UCSD-AML1 (cell line): ENCODE measurements around the gene USP2.

Experiments
- DNase-seq: peaks from one replicate; lab custom pipeline; 2025; ENCODE audit not compliant: unreplicated experiment; lab: John Stamatoyannopoulos, UW

USP2 gene

DNA sequence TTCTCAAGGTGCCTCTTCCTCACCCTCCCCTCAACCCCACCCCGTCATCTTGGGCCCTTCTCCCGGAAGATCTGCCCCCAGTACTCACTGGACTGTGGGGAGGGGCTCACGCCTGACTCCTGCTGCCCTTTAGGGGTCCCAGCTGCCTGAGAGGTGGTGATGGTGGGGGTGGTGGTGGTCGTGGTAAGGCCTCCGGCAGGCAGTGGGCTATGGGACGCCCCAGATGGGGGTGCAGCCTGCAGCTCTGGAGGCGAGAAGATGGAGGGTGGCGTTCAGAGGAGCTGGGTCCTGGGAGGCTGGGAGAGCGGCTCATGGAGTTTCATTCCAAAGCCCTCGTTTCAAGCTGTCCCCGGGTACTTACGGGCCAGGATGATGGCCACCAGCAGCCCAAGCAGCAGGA is 35.8 kb downstream of the USP2 start:
- DNase-seq, result no peak

DNA sequence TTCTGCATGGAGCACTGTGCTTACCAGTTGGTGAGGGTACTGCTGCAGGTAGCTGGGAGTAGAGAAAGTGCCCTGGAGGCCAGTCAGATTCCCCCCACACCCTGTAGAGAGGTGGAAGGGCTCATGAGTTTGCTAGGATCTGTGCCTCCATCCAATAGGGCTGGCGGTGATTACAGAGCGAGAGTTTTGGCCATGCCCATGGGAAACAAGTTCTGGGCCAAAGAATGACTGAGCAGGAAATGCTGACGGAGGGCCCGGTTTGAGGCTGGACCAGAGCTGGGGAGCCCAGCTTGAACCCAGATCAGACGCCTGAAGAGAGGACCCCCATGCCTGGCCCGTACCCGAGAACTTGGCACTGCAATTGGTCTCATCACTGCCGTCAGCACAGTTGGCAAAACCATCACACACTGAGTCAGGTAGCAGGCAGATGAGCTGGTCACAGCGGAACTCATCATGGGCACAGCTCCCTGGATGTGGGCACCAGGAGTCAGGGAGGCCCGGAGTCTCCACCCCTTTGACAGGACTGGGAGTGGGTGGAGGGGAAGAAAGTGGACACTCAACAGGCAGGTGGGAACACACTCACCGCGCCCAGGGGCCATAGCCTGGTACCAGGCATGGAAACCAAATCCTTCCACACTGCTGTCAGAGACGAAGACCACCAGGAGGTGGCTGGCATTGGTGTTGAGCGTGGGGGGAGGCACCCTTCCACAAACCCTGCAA is 37.0 kb downstream of the USP2 start:
- DNase-seq, result no peak

DNA sequence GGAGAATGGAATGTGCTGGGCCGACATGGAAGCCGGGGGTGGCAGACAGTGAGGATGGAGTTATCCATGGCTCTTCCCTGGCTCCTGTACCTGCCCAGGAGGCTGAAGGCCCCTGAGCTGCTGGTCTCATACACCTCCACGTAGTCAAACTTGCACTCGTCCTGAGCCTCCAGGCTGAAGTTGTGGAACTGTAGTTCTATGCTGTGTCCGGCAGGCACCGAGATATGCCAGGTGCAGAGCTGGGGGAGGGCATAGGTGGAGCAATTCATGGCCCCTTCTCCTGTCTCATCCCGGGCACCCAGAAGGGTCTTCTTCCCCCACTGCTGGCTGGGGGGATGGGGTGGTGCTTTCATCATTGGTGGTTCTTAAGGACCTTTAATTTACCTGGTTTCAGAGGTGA is 37.8 kb downstream of the USP2 start:
- DNase-seq, result no peak

DNA sequence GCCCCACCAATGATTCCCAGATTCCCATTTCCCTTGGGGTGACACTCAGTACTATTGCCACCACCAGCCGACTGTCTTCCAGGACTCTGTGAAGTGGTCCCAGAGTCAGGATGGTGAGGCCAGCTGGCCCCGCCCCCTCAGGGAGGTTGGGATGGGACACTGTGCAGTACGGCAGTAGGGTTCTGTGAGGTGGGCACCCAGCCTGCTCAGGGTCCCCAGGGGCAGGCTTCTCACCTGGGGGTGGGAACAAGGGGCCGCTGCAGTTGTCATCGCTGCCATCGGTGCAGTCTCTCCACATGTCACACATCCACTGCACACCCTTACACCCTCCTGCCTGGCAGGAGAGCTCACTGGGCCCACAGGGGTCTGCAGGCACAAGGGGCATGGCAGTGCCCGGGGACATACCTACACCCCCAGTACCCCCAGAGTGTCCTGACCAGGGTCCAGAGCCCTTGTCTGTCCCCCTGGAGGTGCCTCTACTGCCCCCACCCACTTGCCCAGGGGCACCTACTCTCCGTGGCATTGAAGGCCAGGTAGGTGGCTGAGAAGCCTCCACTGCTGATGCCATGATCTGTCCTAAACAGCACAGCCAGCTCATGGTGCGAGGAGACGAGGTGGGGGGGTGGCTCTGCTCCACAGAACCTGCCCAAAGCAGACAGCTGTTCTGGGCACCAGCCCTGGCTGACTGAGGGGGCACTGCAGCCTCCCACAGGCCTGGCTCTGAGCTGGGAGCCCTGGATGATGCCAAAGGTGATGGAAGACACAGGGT is 38.9 kb downstream of the USP2 start:
- DNase-seq, result no peak

DNA sequence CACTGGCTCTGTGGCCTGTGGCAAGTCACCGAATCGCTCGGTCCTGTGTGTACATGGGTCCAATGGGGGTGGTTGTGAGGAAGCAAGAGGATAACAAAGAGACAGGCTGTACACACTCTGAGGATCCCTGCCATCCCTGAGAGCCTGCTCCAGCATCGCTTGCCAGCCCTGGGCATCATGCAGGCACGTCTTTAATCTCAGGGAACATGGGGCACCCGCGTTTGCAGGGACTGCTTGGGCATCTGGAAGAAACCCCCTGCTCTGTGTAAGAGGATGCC is 39.5 kb downstream of the USP2 start:
- DNase-seq, result no peak

- peak; percentile 39 for DNase-seq
These were observed 40.1 kb downstream of the USP2 start for GRCh38 chr11:119341222-119342022.

DNA sequence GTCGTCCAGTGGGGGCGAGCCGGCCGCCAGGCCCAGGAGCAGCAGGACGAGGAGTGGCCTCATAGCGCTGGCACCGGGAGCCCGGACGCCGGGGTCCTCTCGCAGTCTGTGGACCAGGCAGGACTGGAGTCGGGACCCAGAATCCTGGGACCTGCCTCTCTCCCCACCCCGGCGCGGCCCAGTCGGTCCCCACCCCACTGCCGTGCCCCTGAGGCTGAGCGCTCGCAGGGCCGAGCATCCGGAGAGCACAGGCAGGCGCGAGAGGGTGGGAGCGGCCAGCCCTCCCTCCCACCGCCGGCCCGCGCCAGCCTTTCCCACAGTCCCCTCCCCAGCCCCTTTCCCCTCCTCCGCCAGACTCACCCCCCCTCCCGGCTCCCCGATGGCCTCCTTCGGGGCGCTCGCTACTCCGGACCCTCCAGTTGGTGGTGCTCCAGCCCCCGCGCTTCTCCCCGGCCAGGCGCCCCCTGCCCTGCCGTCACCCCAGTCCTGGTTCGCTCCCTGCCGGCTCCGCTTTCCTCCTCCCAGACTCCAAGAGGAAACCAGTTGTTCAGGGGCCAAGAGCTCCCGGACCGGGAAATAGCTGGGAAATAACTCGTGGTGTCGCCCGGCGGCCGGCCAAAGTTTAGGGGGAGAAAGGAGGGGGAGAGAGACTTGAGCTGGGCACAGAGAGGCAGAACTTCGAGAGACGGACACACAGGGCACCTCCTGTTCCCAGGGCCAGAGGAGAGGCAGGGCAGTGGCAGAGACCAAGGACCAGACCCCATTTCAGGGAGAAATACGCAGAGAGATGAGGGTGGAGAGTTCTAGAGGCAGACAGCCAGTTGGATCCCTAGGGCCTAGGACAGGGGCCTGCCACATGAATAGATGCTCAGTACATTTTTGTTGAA is 40.9 kb downstream of the USP2 start, which contains the start of gene C1QTNF5:
Gene C1QTNF5, minus strand, starts transcription at position 549 of the 887 bp plus-strand sequence. Its CDS starts 486 bp downstream, at position 63.
- DNase-seq, result no peak

DNA sequence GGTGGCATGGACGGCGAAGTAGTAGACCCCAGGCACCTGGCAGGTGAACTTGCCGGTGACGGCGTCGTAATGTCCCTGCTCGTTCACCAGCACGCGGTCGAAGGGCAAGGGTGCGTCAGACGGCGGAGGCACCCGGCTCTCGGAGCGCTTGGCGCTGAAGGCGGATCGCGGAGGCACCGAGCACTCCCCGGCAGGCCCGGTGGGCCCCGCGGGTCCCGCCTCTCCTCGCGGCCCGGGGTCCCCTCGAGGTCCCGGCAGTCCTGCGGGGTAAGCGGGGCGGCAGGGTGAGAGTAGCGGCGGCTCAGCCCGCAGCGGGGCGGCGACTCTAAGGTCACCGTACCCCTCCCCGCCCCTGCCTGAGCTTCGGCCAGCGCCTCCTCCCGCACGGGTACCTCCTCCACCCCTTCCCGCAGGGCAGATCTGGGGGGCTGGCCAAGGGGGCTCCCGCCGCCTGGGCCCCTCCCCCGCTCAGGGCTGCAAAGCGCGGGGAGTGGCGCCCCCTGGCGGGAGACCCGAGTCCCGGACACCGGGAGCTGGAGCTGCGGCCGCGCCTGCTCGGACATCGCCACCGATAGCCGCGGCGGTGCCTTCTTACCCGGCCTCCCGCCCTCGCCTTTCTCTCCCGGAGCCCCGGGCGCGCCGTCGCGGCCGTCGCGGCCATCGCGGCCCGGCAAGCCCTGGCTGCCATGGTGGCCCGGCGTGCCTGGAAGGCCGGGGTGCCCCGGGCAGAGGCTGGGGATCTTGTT is 41.7 kb downstream of the USP2 start:
- no peak for DNase-seq

- DNase-seq, result no peak
These were observed 42.4 kb downstream of the USP2 start for GRCh38 chr11:119338965-119339588.

DNA sequence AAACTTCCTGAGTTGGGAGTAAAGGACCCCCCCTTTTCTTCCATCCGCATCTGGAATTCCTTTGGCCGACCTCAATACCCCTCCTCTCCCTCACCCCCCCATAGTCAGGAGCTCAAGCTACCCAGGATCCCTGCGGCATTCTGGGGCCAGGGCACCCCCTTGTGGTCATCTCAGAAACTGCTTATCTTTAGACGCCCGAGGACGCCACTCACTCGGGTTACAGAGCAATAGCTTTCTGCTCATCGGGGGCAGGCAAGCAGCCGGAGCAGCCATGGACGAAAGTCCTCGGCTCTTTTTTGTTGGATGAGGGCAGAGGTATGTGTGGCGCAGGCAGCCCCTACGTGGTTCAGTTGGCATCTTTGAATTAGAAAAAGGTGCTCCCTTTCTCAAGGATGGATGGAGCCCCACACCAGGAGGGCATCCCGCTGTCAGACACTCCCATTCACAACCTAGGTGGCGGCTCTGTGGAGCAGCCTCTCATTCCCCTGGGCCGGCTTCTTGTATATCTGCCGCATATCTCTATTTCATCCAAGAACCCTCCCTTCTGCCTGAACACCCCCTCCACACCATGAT is 43.1 kb downstream of the USP2 start:
- DNase-seq, result peak; percentile 65

- DNase-seq, result no peak
These were observed 43.7 kb downstream of the USP2 start for GRCh38 chr11:119337581-119338317.

- DNase-seq, result no peak
These were observed 44.6 kb downstream of the USP2 start for GRCh38 chr11:119336744-119337469.

DNA sequence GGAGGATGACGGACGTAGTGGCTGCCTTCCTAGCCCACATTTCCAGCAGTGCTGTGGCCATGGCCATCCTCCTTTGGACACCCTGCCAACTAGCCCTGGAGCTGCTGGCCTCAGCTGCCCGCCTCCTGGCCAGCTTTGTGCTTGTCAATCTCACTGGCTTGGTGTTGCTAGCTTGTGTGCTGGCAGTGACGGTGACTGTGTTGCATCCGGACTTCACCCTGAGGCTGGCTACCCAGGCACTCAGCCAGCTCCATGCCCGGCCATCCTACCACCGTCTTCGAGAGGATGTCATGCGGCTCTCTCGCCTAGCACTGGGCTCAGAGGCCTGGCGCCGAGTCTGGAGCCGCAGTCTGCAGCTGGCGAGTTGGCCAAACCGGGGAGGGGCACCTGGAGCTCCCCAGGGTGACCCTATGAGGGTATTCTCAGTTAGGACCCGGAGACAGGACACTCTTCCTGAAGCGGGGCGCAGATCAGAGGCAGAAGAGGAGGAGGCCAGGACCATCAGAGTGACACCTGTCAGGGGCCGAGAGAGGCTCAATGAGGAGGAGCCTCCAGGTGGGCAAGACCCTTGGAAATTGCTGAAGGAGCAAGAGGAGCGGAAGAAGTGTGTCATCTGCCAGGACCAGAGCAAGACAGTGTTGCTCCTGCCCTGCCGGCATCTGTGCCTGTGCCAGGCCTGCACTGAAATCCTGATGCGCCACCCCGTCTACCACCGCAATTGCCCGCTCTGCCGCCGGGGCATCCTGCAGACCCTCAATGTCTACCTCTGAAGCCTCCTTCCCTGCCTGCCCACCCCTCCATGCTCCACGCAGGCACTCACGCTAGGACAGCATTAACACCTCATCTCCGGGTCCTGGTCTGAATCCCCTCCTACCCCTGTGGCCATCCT is 45.6 kb downstream of the USP2 start:
- no peak for DNase-seq

DNA sequence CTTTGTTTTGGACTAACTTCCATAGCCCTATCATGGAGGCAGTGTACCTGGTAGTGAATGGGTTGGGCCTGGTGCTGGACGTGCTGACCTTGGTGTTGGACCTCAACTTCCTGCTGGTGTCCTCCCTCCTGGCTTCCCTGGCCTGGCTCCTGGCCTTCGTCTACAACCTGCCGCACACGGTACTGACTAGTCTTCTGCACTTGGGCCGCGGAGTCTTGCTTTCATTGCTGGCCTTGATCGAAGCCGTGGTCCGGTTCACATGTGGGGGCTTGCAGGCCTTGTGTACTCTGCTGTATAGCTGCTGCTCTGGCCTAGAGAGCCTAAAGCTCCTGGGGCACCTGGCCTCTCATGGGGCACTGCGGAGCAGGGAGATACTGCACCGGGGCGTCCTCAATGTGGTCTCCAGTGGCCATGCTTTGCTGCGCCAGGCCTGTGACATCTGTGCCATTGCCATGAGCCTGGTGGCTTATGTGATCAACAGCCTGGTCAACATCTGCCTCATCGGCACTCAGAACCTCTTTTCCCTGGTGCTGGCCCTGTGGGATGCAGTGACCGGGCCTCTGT is 46.3 kb downstream of the USP2 start:
- DNase-seq, result no peak

GRCh38 chr11:119334174-119334930 is 47.1 kb downstream of the USP2 start, which contains the start of gene RNF26:
RNF26 (plus strand) TSS chr11:119334527; CDS start chr11:119335123, 596 bp downstream.
- DNase-seq, result peak; percentile 92
